Smooth muscle cell of the brain vasculature (primary cell): Measurements from ENCODE around the gene LDB2.

Source experiments
- DNase-seq: peaks from one replicate; pipeline ENCODE4 v3.0.0-alpha.2; 2012; ENCODE audit warnings: low read depth, low spot score

Gene LDB2

GRCh38 chr4:16757080-16757521 is 141.3 kb downstream of the LDB2 start:
- DNase-seq, result no peak

GRCh38 chr4:16754104-16754503 is 144.3 kb downstream of the LDB2 start:
- DNase-seq, result no peak

GRCh38 chr4:16752150-16752549 is 146.3 kb downstream of the LDB2 start:
- DNase-seq, result no peak

DNA sequence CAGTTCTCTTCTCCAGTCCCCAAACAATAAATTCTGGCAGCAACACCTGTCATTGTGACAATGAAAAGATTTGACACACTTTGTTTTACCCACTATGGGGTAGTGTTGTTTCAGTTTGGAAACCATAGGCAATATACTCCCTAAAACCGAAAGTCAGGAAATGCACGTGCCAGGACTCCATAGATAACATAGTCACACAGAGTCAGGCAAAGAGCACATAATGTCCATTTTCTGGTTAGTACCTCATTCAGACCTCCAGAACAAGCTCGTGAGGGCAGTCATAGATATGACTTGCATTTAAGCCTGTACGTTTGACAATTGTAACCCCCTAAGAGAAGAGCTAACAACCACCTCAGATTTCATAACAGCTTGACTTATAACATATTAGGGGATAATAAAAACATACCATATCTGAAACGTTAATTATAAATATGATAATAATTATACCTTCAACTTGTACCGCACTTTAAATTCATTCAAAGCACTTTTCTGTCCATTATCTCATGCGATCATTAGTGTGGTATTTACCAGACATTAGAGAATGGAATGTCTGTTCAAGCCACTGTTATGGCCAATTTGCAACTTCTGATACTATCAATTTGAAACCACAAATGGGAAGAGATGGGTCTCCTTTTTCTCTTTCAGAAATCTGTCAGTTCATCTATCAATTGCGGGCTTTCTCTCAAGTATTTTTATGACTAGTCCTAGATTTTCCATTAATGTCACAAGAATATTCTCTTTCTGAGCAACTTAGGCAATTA is 147.4 kb downstream of the LDB2 start:
- DNase-seq, result no peak

DNA sequence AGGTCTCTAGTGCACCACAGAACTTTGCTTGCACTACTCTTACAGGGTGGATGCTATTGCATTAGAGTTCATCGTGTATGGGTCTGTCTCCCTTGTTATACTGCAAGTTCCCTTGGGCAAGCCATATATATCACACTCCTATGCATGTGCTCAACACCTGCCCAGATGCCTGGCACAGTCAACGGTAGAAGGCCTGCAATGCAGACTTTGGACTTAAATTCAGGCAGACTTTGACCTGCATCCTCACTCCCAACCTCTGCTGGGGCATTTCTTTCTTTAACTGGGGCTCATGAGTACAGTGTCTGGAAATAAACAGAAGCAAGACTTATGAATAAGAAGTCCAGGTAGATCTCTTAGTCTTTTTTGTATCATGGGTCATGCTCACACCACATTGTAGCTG is 148.2 kb downstream of the LDB2 start:
- no peak for DNase-seq

- no peak for DNase-seq
Observed at GRCh38 chr4:16745887-16746286, 152.6 kb downstream of the LDB2 start.

- no peak for DNase-seq
Observed at GRCh38 chr4:16745009-16745635, 153.3 kb downstream of the LDB2 start.

DNA sequence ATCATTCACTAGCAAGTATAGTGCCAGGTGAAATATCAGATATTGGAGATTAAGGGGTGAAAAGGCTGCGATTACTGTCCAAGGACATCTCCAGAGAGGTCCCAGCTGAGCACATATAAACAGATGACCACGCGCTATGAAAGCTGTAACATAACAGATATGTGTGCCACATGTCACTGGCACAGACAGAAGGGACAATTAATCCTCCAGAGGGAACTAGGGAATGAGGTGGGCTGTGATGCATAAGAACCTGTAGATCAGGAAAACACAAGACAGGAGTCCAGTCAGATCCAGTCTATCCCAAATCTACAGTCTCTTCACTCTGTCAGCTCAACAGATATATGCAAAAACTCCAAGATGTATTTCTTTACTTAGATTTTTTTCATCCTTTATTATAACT is 157.2 kb downstream of the LDB2 start:
- no peak for DNase-seq

GRCh38 chr4:16739997-16740624 is 158.3 kb downstream of the LDB2 start:
- DNase-seq, result no peak

- no peak for DNase-seq
Observed at GRCh38 chr4:16738558-16738957, 159.9 kb downstream of the LDB2 start.

DNA sequence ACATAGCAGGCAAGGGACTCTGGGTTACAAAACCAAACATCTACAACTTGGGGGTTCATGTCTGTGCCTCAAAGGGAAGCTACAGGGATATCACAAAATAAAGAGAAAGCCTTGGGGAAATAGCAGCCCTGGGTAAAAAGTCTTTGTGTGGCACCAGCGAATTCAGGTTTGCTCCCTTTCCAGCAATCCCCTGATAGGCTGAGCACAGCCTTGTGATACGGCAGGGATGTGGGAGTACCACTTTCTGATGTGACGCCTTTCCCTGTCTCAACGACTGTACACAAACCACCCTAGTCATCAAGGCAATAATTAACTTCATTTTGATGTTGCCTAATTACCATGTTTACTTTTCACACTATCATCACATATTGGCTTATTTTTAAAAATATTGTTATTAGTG is 164.9 kb downstream of the LDB2 start:
- DNase-seq, result no peak

GRCh38 chr4:16732741-16733140 is 165.7 kb downstream of the LDB2 start:
- no peak for DNase-seq

DNA sequence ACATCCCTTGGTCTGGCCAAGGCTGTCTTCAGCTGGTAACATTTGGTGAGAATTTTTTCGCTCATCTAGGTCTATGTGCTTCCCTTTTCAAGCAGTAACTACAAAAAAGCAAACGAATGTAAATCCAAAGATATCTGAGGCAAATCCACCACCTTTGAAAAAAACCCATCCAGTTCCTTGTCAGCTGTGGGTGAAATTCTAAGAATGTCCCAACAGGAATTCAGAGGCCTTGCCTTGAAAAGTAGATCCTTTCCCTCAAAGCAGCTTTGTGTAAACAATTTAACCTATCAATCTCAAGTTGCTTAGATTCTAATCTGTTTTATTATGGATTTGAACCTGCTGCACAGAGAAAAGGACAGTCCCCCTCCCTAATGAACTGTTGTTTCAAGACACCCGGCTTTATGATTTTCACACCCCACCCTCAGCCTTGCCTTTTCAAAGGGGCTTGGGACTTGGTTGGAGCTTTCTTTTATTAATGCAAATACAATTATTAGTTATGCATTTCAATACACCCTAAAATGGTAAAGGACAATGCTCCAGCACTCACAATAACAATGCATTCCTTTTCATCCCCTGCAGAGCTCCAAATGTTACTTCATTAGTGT is 166.6 kb downstream of the LDB2 start:
- DNase-seq, result no peak

- DNase-seq, result no peak
Observed at GRCh38 chr4:16730522-16731205, 167.8 kb downstream of the LDB2 start.

GRCh38 chr4:16729336-16729735 is 169.1 kb downstream of the LDB2 start:
- DNase-seq, result no peak

- no peak for DNase-seq
Observed at GRCh38 chr4:16728849-16729248, 169.6 kb downstream of the LDB2 start.

GRCh38 chr4:16728111-16728510 is 170.3 kb downstream of the LDB2 start:
- DNase-seq, result no peak

- DNase-seq, result no peak
Observed at GRCh38 chr4:16727218-16727617, 171.2 kb downstream of the LDB2 start.

GRCh38 chr4:16726368-16727050 is 171.9 kb downstream of the LDB2 start:
- DNase-seq, result no peak

GRCh38 chr4:16725252-16725651 is 173.2 kb downstream of the LDB2 start:
- DNase-seq, result no peak

DNA sequence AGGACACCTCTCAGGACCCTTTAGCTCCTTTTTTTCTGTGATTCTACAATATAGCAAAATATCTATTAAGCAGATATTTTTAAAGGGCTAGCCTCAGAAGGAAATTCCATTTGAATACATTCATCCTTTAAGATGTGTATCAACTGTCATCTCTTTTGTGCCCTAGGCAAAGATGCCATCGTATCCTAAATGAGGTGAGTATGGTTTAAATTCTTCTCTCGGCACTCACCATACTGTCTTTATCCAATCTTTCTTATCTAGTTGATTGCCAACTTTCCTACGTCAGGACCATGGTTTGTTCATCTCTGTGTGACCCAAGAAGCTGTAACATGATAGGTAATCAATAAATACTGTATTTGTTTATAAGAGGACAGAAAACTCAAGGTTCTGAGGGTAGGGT is 176.0 kb downstream of the LDB2 start:
- DNase-seq, result no peak
